ENCODE measurements around the gene EDRF1. TPM values are rescaled to one million over a fixed set of nuclear protein-coding genes. Genes with fewer than 3 reads are reported as not detected.
"Not testable (repeated sequence)": the region's sequence is repeated elsewhere in the genome, so short reads cannot be mapped to it uniquely, and the experiment has no call there.

The EDRF1 gene
- polyA plus RNA-seq, 1 donor (not counting 4 experiments of a cell fraction or from before 2014, with no cell fraction given): 20.4 TPM

DNA sequence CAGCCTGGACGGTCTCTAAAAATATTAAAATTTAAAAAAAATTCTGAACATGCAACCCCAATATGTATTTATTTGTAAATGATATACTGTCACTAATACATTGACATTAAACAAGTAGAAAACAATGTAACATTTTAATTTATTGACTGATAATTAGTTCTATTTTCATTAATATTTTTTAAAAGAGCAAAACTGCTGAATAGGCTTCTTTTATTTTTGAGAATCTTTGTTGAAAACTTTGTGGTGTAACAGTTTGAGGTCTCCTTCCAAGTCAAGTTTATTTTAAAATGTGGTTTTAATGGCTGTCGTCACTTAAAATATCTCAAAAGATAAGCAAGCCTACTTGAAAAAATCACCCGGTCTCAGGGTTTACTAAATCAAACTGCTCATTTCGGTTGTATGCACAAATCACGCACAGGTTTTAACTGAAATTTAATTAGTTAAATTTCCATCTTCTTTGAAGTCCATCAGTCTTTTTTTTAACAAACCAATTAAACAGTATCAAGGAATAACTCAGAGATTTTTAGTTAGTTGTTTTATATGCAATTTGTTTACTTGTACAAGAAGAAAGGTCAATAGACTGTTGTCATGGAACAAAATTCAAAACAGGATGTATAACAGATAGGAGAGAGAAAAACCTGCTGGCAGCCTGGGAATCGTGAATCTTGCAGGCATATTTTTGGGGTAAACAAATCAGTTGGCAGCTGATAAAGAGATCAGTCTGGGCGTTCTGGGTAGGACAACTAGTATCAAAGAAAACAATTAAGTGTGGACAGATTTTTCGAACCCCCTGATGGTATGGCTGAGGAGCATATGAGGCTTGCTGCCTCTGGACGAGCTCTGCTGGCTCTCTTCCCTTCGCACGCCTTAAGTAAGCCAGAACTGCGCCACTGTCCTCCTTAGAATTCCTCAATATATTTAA, 9.7 kb upstream of the EDRF1 start:
- FAIRE-seq (no peak), DNase-seq (ENCODE audit: low read depth, low spot score) (no peak)
- dilution Hi-C loops (cut with MboI; ENCODE audit: extremely low pct_ligation_motif_present, low sequenced_read_pairs): no loop called here
- Histone ChIP-seq H3K4me1 (ENCODE audit: control insufficient read depth, extremely low read depth, insufficient read depth, low read length) (no peaks in the 10 kb centered on the region), H3K4me2 (ENCODE audit: control insufficient read depth, extremely low read depth, insufficient read depth, low read depth, low read length) (no peak overlapping the region), H3K9me3 (ENCODE audit: control insufficient read depth, low read depth, low read length) (no peaks in the 10 kb centered on the region), H3K4me3 (ENCODE audit: control insufficient read depth in 2 of 3, extremely low read depth in 1 of 3, insufficient read depth in 2 of 3, low read depth in 1 of 3, low read length in 3 of 3) (no peak overlapping the region), H3K27me3 (ENCODE audit: control insufficient read depth, extremely low read depth, insufficient read depth, low read length) (peaks cover 2% of the 10 kb centered on the region), H3K36me3 (ENCODE audit: control insufficient read depth in 2 of 2, extremely low read depth in 1 of 2, insufficient read depth in 2 of 2, low read length in 2 of 2) (no peaks in the 10 kb centered on the region), H3K79me2 (ENCODE audit: control insufficient read depth, insufficient read depth, low read length) (no peaks in the 10 kb centered on the region), H4K20me1 (ENCODE audit: control insufficient read depth, extremely low read depth, insufficient read depth, low read length) (no peaks in the 10 kb centered on the region), H3K27ac (ENCODE audit: control insufficient read depth, insufficient read depth, low read length) (no peak overlapping the region), H3K9ac (ENCODE audit: control insufficient read depth, extremely low read depth, insufficient read depth, low read length) (no peak overlapping the region), H3K9me1 (ENCODE audit: control insufficient read depth, extremely low read depth, insufficient read depth, low read length) (no peaks in the 10 kb centered on the region), H2AFZ (ENCODE audit: control insufficient read depth, low read length) (no peak overlapping the region)
- TF ChIP-seq EZH2 (IDR thresholded peaks at IDR 0.05; ENCODE audit: low read length): no peak
- TF ChIP-seq, protein P1, sequence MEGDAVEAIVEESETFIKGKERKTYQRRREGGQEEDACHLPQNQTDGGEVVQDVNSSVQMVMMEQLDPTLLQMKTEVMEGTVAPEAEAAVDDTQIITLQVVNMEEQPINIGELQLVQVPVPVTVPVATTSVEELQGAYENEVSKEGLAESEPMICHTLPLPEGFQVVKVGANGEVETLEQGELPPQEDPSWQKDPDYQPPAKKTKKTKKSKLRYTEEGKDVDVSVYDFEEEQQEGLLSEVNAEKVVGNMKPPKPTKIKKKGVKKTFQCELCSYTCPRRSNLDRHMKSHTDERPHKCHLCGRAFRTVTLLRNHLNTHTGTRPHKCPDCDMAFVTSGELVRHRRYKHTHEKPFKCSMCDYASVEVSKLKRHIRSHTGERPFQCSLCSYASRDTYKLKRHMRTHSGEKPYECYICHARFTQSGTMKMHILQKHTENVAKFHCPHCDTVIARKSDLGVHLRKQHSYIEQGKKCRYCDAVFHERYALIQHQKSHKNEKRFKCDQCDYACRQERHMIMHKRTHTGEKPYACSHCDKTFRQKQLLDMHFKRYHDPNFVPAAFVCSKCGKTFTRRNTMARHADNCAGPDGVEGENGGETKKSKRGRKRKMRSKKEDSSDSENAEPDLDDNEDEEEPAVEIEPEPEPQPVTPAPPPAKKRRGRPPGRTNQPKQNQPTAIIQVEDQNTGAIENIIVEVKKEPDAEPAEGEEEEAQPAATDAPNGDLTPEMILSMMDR (optimal IDR thresholded peaks at IDR 0.05 in 1 of 3, IDR thresholded peaks at IDR 0.05 in 1 of 3, conservative IDR thresholded peaks at IDR 0.05 in 1 of 3; ENCODE audit: extremely low read depth in 1 of 3, insufficient read depth in 2 of 3, low read length in 3 of 3): no peak

DNA sequence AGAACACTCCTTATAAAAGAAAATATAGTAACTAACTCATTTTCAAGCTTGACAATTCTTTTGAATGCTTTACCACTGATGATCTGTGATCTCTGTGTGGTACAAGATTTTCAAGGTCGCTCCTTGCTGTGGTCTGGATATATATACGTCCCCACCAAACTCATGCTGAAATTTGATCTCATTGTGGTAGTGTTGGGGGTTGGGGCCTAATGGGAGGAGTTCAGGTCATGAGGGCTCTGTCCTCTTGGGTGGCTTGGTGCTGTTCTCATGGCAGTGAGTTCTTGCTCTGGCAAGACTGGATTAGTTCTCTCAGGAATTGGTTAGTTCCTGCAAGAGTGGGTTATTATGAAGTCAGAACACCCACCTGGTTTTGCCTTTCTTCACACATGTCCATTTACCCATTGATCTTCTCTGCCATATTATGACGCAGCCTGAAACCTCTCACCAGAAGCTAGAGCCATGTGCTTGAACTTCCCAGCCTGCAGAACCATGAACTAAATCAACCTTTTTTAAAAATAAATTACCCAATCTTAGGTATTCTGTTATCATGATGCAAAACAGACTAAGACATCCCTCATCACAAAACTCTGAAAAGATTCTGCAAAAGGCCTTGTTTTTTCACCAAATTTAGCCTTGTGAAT, 8.3 kb upstream of the EDRF1 start:
- no peaks in the 10 kb centered on the region for H3K36me3 ChIP-seq (ENCODE audit: control insufficient read depth in 2 of 2, extremely low read depth in 1 of 2, insufficient read depth in 2 of 2, low read length in 2 of 2)
- no peaks in the 10 kb centered on the region for H3K4me1 ChIP-seq (ENCODE audit: control insufficient read depth, extremely low read depth, insufficient read depth, low read length)
- no peaks in the 10 kb centered on the region for H3K79me2 ChIP-seq (ENCODE audit: control insufficient read depth, insufficient read depth, low read length)
- H3K27ac ChIP-seq (ENCODE audit: control insufficient read depth, insufficient read depth, low read length): no peak overlapping the region
- no peaks in the 10 kb centered on the region for H4K20me1 ChIP-seq (ENCODE audit: control insufficient read depth, extremely low read depth, insufficient read depth, low read length)
- dilution Hi-C loops (cut with MboI; ENCODE audit: extremely low pct_ligation_motif_present, low sequenced_read_pairs): no loop called here
- no peaks in the 10 kb centered on the region for H3K9me1 ChIP-seq (ENCODE audit: control insufficient read depth, extremely low read depth, insufficient read depth, low read length)
- H2AFZ ChIP-seq (ENCODE audit: control insufficient read depth, low read length): no peak overlapping the region
- H3K4me2 ChIP-seq (ENCODE audit: control insufficient read depth, extremely low read depth, insufficient read depth, low read depth, low read length): no peak overlapping the region
- peaks cover 2% of the 10 kb centered on the region for H3K27me3 ChIP-seq (ENCODE audit: control insufficient read depth, extremely low read depth, insufficient read depth, low read length)
- DNase-seq (ENCODE audit: low read depth, low spot score) (no peak), FAIRE-seq (no peak)
- H3K4me3 ChIP-seq (ENCODE audit: control insufficient read depth in 2 of 3, extremely low read depth in 1 of 3, insufficient read depth in 2 of 3, low read depth in 1 of 3, low read length in 3 of 3): no peak overlapping the region
- H3K9me3 ChIP-seq (ENCODE audit: control insufficient read depth, low read depth, low read length): no peaks in the 10 kb centered on the region
- no peak overlapping the region for H3K9ac ChIP-seq (ENCODE audit: control insufficient read depth, extremely low read depth, insufficient read depth, low read length)
- no peak for TF ChIP-seq EZH2 (IDR thresholded peaks at IDR 0.05; ENCODE audit: low read length)
- TF ChIP-seq, protein P1 (optimal IDR thresholded peaks at IDR 0.05 in 1 of 3, IDR thresholded peaks at IDR 0.05 in 1 of 3, conservative IDR thresholded peaks at IDR 0.05 in 1 of 3; ENCODE audit: extremely low read depth in 1 of 3, insufficient read depth in 2 of 3, low read length in 3 of 3): no peak

DNA sequence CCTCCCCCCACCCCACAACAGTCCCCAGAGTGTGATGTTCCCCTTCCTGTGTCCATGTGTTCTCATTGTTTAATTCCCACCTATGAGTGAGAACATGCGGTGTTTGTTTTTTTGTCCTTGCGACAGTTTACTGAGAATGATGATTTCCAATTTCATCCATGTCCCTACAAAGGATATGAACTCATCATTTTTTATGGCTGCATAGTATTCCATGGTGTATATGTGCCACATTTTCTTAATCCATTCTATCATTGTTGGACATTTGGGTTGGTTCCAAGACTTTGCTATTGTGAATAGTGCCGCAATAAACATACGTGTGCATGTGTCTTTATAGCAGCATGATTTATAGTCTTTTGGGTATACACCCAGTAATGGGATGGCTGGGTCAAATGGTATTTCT, 4.8 kb upstream of the EDRF1 start:
- H3K4me2 ChIP-seq (ENCODE audit: control insufficient read depth, extremely low read depth, insufficient read depth, low read depth, low read length); H2AFZ ChIP-seq (ENCODE audit: control insufficient read depth, low read length); H4K20me1 ChIP-seq (ENCODE audit: control insufficient read depth, extremely low read depth, insufficient read depth, low read length); FAIRE-seq; H3K79me2 ChIP-seq (ENCODE audit: control insufficient read depth, insufficient read depth, low read length); H3K9ac ChIP-seq (ENCODE audit: control insufficient read depth, extremely low read depth, insufficient read depth, low read length); H3K4me3 ChIP-seq (ENCODE audit: control insufficient read depth in 2 of 3, extremely low read depth in 1 of 3, insufficient read depth in 2 of 3, low read depth in 1 of 3, low read length in 3 of 3); H3K4me1 ChIP-seq (ENCODE audit: control insufficient read depth, extremely low read depth, insufficient read depth, low read length); DNase-seq (ENCODE audit: low read depth, low spot score); H3K27me3 ChIP-seq (ENCODE audit: control insufficient read depth, extremely low read depth, insufficient read depth, low read length); H3K36me3 ChIP-seq (ENCODE audit: control insufficient read depth in 2 of 2, extremely low read depth in 1 of 2, insufficient read depth in 2 of 2, low read length in 2 of 2); H3K9me3 ChIP-seq (ENCODE audit: control insufficient read depth, low read depth, low read length); H3K9me1 ChIP-seq (ENCODE audit: control insufficient read depth, extremely low read depth, insufficient read depth, low read length); H3K27ac ChIP-seq (ENCODE audit: control insufficient read depth, insufficient read depth, low read length); dilution Hi-C loops (cut with MboI; ENCODE audit: extremely low pct_ligation_motif_present, low sequenced_read_pairs): not testable (repeated sequence)

Measured in keratinocyte (primary cell).